ENCODE data around the gene FN1.

- no peak for TF ChIP-seq POLR2AphosphoS5 (IDR thresholded peaks at IDR 0.05; ENCODE audit: low read depth, low read length)
- TF ChIP-seq EZH2 (IDR thresholded peaks at IDR 0.05), result no peak
- TF ChIP-seq, protein P1, sequence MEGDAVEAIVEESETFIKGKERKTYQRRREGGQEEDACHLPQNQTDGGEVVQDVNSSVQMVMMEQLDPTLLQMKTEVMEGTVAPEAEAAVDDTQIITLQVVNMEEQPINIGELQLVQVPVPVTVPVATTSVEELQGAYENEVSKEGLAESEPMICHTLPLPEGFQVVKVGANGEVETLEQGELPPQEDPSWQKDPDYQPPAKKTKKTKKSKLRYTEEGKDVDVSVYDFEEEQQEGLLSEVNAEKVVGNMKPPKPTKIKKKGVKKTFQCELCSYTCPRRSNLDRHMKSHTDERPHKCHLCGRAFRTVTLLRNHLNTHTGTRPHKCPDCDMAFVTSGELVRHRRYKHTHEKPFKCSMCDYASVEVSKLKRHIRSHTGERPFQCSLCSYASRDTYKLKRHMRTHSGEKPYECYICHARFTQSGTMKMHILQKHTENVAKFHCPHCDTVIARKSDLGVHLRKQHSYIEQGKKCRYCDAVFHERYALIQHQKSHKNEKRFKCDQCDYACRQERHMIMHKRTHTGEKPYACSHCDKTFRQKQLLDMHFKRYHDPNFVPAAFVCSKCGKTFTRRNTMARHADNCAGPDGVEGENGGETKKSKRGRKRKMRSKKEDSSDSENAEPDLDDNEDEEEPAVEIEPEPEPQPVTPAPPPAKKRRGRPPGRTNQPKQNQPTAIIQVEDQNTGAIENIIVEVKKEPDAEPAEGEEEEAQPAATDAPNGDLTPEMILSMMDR (IDR thresholded peaks at IDR 0.05 in 2 of 3, conservative IDR thresholded peaks at IDR 0.05 in 1 of 3; ENCODE audit: borderline replicate concordance in 1 of 3, insufficient read depth in 1 of 3, low read depth in 2 of 3, low read length in 2 of 3), result no peak
- no peak for TF ChIP-seq TCF7L2 (IDR thresholded peaks at IDR 0.05; ENCODE audit: borderline replicate concordance, extremely low read depth, insufficient read depth, insufficient read length)
- no peak for TF ChIP-seq POLR2A (IDR thresholded peaks at IDR 0.05; ENCODE audit: borderline replicate concordance, extremely low read depth, insufficient read depth, insufficient read length)
- TF ChIP-seq ZNF274 (IDR thresholded peaks at IDR 0.05; ENCODE audit: low read depth, low read length), result no peak
- TF ChIP-seq, protein P2, sequence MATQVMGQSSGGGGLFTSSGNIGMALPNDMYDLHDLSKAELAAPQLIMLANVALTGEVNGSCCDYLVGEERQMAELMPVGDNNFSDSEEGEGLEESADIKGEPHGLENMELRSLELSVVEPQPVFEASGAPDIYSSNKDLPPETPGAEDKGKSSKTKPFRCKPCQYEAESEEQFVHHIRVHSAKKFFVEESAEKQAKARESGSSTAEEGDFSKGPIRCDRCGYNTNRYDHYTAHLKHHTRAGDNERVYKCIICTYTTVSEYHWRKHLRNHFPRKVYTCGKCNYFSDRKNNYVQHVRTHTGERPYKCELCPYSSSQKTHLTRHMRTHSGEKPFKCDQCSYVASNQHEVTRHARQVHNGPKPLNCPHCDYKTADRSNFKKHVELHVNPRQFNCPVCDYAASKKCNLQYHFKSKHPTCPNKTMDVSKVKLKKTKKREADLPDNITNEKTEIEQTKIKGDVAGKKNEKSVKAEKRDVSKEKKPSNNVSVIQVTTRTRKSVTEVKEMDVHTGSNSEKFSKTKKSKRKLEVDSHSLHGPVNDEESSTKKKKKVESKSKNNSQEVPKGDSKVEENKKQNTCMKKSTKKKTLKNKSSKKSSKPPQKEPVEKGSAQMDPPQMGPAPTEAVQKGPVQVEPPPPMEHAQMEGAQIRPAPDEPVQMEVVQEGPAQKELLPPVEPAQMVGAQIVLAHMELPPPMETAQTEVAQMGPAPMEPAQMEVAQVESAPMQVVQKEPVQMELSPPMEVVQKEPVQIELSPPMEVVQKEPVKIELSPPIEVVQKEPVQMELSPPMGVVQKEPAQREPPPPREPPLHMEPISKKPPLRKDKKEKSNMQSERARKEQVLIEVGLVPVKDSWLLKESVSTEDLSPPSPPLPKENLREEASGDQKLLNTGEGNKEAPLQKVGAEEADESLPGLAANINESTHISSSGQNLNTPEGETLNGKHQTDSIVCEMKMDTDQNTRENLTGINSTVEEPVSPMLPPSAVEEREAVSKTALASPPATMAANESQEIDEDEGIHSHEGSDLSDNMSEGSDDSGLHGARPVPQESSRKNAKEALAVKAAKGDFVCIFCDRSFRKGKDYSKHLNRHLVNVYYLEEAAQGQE (IDR thresholded peaks at IDR 0.05; ENCODE audit: low read depth), result no peak
- TF ChIP-seq ZBTB33 (IDR thresholded peaks at IDR 0.05; ENCODE audit: extremely low read depth, insufficient replicate concordance, low read length), result no peak
- no peak for TF ChIP-seq JUND (IDR thresholded peaks at IDR 0.05)
Measured at GRCh38 chr2:215417400-215417951, 18.4 kb downstream of the FN1 start.
